ES-I3 (cell line): ENCODE measurements around the gene RPL19.
A peak's percentile ranks its signal among the peaks of the same experiment; 100 is the strongest.
"Not testable (repeated sequence)": the region's sequence is repeated elsewhere in the genome, so short reads cannot be mapped to it uniquely, and the experiment has no call there.

ENCODE experiments used
- H3K36me3 ChIP-seq: 2 replicates; pipeline ENCODE4 v1.6.1; 2013; ENCODE audit warnings: mild to moderate bottlenecking, low read length, control low read depth, moderate library complexity; ENCODE audit not compliant: insufficient read depth
- H3K4me1 ChIP-seq: 2 replicates; pipeline ENCODE4 v1.6.1; 2013; ENCODE audit warnings: mild to moderate bottlenecking, control low read depth, low read length; ENCODE audit not compliant: insufficient read depth
- H3K9ac ChIP-seq: 2 replicates; pipeline ENCODE4 v1.6.1; 2013; ENCODE audit warnings: low read depth, mild to moderate bottlenecking, low read length, moderate library complexity
- H3K9me3 ChIP-seq: 2 replicates; pipeline ENCODE4 v1.6.1; 2013; ENCODE audit warnings: mild to moderate bottlenecking, low read length, moderate library complexity; ENCODE audit not compliant: control insufficient read depth, insufficient read depth

The RPL19 gene

DNA sequence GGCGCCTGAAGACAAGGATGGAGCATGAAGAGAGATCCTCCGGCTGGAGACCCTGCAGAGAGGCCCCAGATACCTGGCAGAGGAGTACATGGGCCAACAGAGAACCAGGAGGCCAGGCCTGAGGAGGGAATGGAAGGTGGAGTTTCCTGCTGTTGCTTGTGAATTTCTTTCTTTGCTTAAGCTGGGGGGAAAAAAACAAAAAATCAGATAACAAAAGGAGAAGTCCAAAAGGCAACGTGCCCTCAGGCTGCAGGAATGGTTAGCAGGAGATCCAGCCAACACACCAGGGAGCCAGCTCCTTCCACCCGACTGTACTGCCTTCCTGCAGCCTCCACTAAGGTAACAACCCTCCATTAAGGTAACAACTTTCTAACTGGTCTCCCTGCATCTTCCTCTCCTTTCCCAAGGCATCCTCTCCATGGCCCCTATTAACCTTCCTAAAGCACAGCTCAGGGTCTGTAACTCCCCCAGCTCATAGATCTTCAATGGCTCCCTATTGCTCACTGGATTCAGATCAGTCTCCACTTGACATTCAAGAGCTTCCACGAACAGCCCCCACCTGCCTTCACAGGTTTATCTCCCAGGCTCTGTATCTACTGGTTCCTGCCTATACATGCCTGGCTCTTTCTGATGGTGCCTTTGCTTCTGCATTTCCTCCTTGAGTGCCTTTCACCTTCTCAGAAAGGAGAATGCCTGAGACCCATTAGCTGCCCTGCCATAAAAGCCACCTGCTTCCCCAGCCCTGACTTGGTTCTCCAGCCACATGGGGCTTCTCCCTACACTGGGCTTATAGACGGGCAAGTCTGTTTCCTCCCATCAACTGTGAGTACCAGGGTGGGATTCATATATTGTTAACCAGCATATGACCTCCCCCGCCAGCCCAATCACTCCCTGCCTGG, 33.4 kb upstream of the RPL19 start:
- H3K9me3 ChIP-seq: no peaks in the 10 kb centered on the region
- H3K9ac ChIP-seq: no peak overlapping the region
- H3K4me1 ChIP-seq: peaks cover 10% of the 10 kb centered on the region; the same call in 1 of the 2 replicates
- no peaks in the 10 kb centered on the region for H3K36me3 ChIP-seq

- H3K9ac ChIP-seq: no peak overlapping the region
- H3K4me1 ChIP-seq: peaks cover 17% of the 10 kb centered on the region
- no peaks in the 10 kb centered on the region for H3K36me3 ChIP-seq
- H3K9me3 ChIP-seq: no peaks in the 10 kb centered on the region
Observed at GRCh38 chr17:39167476-39167875, 32.6 kb upstream of the RPL19 start.

- H3K9me3 ChIP-seq, H3K36me3 ChIP-seq, H3K9ac ChIP-seq: not testable (repeated sequence)
- H3K4me1 ChIP-seq: peaks cover 21% of the 10 kb centered on the region
Observed at GRCh38 chr17:39168503-39168902, 31.6 kb upstream of the RPL19 start.

GRCh38 chr17:39169101-39169500, 31.0 kb upstream of the RPL19 start:
- Histone ChIP-seq H3K36me3 (no peaks in the 10 kb centered on the region), H3K9me3 (no peaks in the 10 kb centered on the region), H3K9ac (no peak overlapping the region), H3K4me1 (peaks cover 22% of the 10 kb centered on the region)

DNA sequence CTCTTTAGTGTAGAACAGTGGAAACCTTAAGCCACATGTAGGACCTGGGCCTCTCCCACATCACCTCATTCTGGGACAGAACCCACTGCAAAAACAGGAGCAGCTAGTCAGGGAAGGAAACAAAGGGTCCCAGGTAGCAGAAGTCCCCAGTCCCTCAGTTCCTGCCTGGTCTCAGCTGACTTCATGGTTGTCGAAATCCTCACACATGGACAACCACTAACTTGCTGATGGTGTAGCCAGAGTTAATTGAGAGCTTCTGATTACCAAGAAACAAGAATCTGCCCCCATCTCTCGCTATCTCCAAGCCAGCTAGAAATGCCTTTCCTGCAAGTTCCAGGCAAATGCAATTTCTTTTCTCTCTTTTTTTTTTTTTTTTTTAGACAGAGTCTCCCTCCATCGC, 30.6 kb upstream of the RPL19 start:
- peaks cover 25% of the 10 kb centered on the region for H3K4me1 ChIP-seq

GRCh38 chr17:39170109-39170508, 30.0 kb upstream of the RPL19 start:
- Histone ChIP-seq H3K36me3 (no peaks in the 10 kb centered on the region), H3K9ac (no peak overlapping the region), H3K9me3 (no peaks in the 10 kb centered on the region), H3K4me1 (peaks cover 28% of the 10 kb centered on the region)

More for the DNA sequence above, 30.6 kb upstream of the RPL19 start:
- Histone ChIP-seq H3K9ac (no peak overlapping the region), H3K9me3 (no peaks in the 10 kb centered on the region), H3K36me3 (no peaks in the 10 kb centered on the region)

GRCh38 chr17:39170558-39170957, 29.5 kb upstream of the RPL19 start:
- Histone ChIP-seq H3K9ac (no peak overlapping the region), H3K9me3 (no peaks in the 10 kb centered on the region), H3K4me1 (peaks cover 28% of the 10 kb centered on the region), H3K36me3 (no peaks in the 10 kb centered on the region)

- H3K9ac ChIP-seq: no peak overlapping the region
- peaks cover 20% of the 10 kb centered on the region for H3K4me1 ChIP-seq
Observed at GRCh38 chr17:39171933-39172332, 28.1 kb upstream of the RPL19 start.

GRCh38 chr17:39173080-39173479, 27.0 kb upstream of the RPL19 start:
- Histone ChIP-seq H3K36me3 (no peaks in the 10 kb centered on the region), H3K9me3 (no peaks in the 10 kb centered on the region), H3K4me1 (peaks cover 20% of the 10 kb centered on the region), H3K9ac (no peak overlapping the region)

More at GRCh38 chr17:39171933-39172332, 28.1 kb upstream of the RPL19 start:
- Histone ChIP-seq H3K9me3 (no peaks in the 10 kb centered on the region), H3K36me3 (no peaks in the 10 kb centered on the region)

GRCh38 chr17:39173526-39174274, 26.4 kb upstream of the RPL19 start:
- Histone ChIP-seq H3K9me3 (no peaks in the 10 kb centered on the region), H3K36me3 (no peaks in the 10 kb centered on the region), H3K9ac (no peak overlapping the region), H3K4me1 (peaks cover 20% of the 10 kb centered on the region)

- Histone ChIP-seq H3K36me3 (no peaks in the 10 kb centered on the region), H3K4me1 (peaks cover 20% of the 10 kb centered on the region), H3K9me3 (no peaks in the 10 kb centered on the region), H3K9ac (peak overlapping the region; percentile 46; the same call in 1 of the 2 replicates)
Observed at GRCh38 chr17:39174920-39175694, 25.0 kb upstream of the RPL19 start.

GRCh38 chr17:39175695-39176093, 24.4 kb upstream of the RPL19 start:
- H3K9me3 ChIP-seq: no peaks in the 10 kb centered on the region
- H3K36me3 ChIP-seq: no peaks in the 10 kb centered on the region
- H3K9ac ChIP-seq: no peak overlapping the region
- peaks cover 20% of the 10 kb centered on the region for H3K4me1 ChIP-seq

GRCh38 chr17:39177256-39177655, 22.8 kb upstream of the RPL19 start:
- no peak overlapping the region for H3K9ac ChIP-seq

DNA sequence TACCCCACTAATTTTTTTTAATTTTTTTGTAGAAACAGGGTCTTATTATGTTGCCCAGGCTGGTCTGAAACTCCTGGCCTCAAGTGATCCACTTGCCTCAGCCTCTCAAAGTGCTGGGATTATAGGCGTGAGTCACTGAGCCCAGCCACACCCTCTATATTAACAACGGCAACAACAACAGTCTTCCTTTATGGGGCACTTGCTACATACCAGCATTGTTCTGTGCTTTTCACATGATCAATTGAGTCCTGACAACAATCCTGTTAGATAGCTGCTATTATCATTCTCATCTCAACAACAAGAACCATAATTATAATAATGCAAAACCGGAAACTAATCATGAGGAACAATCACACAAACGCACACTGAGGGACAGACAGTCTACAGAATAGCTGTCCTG, 21.5 kb upstream of the RPL19 start:
- peaks cover 7% of the 10 kb centered on the region; the same call in 1 of the 2 replicates for H3K36me3 ChIP-seq
- peaks cover 6% of the 10 kb centered on the region; the same call in 1 of the 2 replicates for H3K4me1 ChIP-seq
- H3K9ac ChIP-seq: no peak overlapping the region
- H3K9me3 ChIP-seq: no peaks in the 10 kb centered on the region

More at GRCh38 chr17:39177256-39177655, 22.8 kb upstream of the RPL19 start:
- Histone ChIP-seq H3K4me1 (peaks cover 12% of the 10 kb centered on the region), H3K9me3 (no peaks in the 10 kb centered on the region), H3K36me3 (no peaks in the 10 kb centered on the region)
